Muscle of leg (tissue), 11 donors: ENCODE data around the gene GRK3. TPM values are rescaled to one million over a fixed set of nuclear protein-coding genes. Genes with fewer than 3 reads are reported as not detected.

Experiments
- DNase-seq: peaks from one replicate; pipeline ENCODE4 v3.0.0; 2013
- H3K27ac ChIP-seq: one replicate; pipeline ENCODE4 v1.5.1; 2013; ENCODE audit warnings: mild to moderate bottlenecking, low read length, control low read depth
- H3K27me3 ChIP-seq: one replicate; pipeline ENCODE4 v1.6.1; 2013; ENCODE audit warnings: low read length; ENCODE audit not compliant: control insufficient read depth, insufficient read depth
- H3K36me3 ChIP-seq: one replicate; pipeline ENCODE4 v1.6.1; 2013; ENCODE audit warnings: low read length; ENCODE audit not compliant: control insufficient read depth, insufficient read depth
- H3K4me1 ChIP-seq: one replicate; pipeline ENCODE4 v1.6.1; 2013; ENCODE audit warnings: low read length; ENCODE audit not compliant: control insufficient read depth, insufficient read depth
- H3K4me3 ChIP-seq: one replicate; pipeline ENCODE4 v1.5.1; 2013; ENCODE audit warnings: low read length, control low read depth
- H3K9me3 ChIP-seq: replicated peaks from 2 replicates; pipeline ENCODE4 v1.6.1; 2013; ENCODE audit warnings: low read depth, low read length; ENCODE audit not compliant: control insufficient read depth
- WGBS: methylation state at CpG from one replicate; pipeline ENCODE4 v1.1.5; 2013; ENCODE audit warnings: missing lambda C conversion rate; ENCODE audit not compliant: insufficient coverage; 5-methylcytosine and 5-hydroxymethylcytosine counted together
- polyA plus RNA-seq, 8 donors: library from polyadenylated mRNA; unstranded; fragments of 120-200 nt; gene quantifications; one replicate each; pipeline versions ENCODE4 v1.2.1 to v1.2.3, GENCODE V29; 2013; ENCODE audit warnings: inconsistent platforms in 1 of 8, low replicate concordance in 1 of 8; ENCODE audit not compliant: insufficient read length in 8 of 8, insufficient read depth in 1 of 8
- total RNA-seq: library from RNA; stranded (reverse); fragments of 120-200 nt; gene quantifications from one replicate; pipeline ENCODE4 v1.2.4, GENCODE V29; 2013

The GRK3 gene
- total and polyA plus RNA-seq, 9 donors, result 5.7 to 9.0 (median 7.2) TPM

DNA sequence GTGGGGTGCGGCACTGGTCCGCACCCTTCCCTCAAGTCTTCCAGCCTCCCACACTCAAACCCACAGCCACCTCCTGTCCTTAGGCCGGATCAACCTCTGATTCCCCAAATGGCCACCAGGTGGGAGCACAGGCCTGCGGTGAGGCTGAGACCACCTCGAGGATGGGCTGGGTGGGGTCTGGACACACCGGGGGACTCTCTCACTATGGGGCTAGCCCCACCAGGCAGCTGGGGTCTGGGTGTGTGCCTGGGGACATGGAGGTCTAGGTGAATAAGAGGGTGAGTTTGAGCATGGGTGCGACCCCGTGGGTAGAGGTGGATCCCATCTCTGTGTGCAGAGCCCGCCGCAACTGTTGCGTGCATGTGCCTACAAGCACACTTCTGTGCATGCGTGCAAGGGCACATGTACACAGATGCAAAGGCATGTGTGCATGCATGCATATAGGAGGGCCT, 210.1 kb downstream of the GRK3 start:
- peaks cover 69% of the 10 kb centered on the region for H3K36me3 ChIP-seq

DNA sequence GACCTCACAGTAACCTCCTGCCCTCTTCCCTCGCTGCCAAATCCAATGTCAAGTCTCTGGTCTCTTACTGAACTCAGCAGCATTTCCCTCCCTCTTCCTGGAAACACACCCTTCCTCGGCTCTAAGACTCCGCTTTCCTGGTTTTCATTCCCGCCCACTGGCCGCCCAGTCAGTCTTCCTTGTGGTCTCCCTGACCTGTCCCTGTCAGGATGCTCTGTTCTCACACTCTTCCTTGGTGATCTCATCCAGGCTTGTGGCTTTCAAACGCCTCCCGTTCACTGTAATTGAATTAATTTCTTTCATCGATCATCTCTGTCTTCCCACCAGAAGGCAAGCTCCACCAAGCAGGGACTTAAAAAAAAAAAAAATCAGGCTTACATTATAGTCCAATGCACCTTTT, 211.1 kb downstream of the GRK3 start:
- Histone ChIP-seq H3K36me3 (peaks cover 64% of the 10 kb centered on the region), H3K4me3 (no peak overlapping the region), H3K27me3 (no peaks in the 10 kb centered on the region), H3K27ac (no peak overlapping the region), H3K4me1 (peaks cover 2% of the 10 kb centered on the region), H3K9me3 (no peaks in the 10 kb centered on the region)
- DNase-seq, result no peak
- 26% methylated on average over 5 of the region's 8 CpGs for WGBS

More for the DNA sequence above, 210.1 kb downstream of the GRK3 start:
- Histone ChIP-seq H3K4me3 (no peak overlapping the region), H3K27me3 (no peaks in the 10 kb centered on the region), H3K27ac (no peak overlapping the region), H3K4me1 (peaks cover 2% of the 10 kb centered on the region), H3K9me3 (no peaks in the 10 kb centered on the region)
- WGBS, result 48% methylated on average over 8 of the region's 12 CpGs
- no peak for DNase-seq

DNA sequence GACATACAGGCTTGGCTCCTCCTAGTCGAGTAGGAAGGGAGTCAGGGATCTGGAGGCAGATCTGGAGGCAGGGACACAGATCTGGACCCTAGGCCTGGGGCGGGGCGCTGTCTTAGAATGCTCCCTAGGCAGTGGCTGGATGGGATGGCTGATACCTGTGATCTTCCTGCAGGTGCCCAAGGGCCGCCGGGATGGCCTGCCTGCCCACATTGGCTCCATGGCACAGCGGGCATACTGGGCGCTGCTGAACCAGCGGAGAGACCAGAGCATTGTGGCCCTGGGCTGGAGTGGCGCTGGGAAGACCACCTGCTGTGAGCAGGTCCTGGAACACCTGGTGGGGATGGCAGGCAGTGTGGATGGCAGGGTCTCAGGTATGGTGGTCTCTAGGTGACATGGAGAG, 212.9 kb downstream of the GRK3 start:
- no peak overlapping the region for H3K4me3 ChIP-seq
- peaks cover 2% of the 10 kb centered on the region for H3K4me1 ChIP-seq
- no peak for DNase-seq
- no peak overlapping the region for H3K27ac ChIP-seq
- peaks cover 59% of the 10 kb centered on the region for H3K36me3 ChIP-seq
- H3K9me3 ChIP-seq, result no peaks in the 10 kb centered on the region
- WGBS, result 89% methylated on average over 9 of the region's 9 CpGs
- no peaks in the 10 kb centered on the region for H3K27me3 ChIP-seq

DNA sequence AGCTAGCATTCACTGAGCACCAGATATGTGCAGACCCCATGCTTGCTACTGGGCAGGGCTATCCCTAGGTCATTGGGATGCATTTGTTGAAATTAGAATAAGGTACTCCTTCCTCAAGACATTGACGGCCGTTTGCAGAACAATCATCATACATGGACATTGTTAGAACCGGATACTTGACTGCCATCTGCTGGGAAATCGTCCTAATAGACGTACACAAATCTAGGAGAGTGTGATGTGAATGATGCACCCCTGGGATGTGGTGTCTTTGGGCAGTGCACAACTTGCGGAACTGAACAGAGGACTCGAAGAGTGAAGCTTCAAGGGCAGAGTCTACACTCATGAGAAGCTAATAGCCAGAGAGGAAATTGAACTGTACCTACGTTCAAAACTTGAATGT, 213.4 kb downstream of the GRK3 start:
- H3K4me1 ChIP-seq, result peaks cover under 1% of the 10 kb centered on the region
- H3K27me3 ChIP-seq, result no peaks in the 10 kb centered on the region
- 32% methylated on average over 6 of the region's 8 CpGs for WGBS
- H3K27ac ChIP-seq, result no peak overlapping the region
- H3K4me3 ChIP-seq, result no peak overlapping the region
- no peaks in the 10 kb centered on the region for H3K9me3 ChIP-seq
- peaks cover 57% of the 10 kb centered on the region for H3K36me3 ChIP-seq
- no peak for DNase-seq

Other genes starting within 250 kb of the GRK3 start
- gene MYO18B, start 177.5 kb downstream of the GRK3 start, total RNA-seq, result 80.6 TPM
- 10 to 100 TPM; 47.3 to 92.1 (median 72.2) TPM for gene MYO18B, start 177.5 kb downstream of the GRK3 start, polyA plus RNA-seq